Measurements from ENCODE around the gene DIP2B.

Gene DIP2B

DNA sequence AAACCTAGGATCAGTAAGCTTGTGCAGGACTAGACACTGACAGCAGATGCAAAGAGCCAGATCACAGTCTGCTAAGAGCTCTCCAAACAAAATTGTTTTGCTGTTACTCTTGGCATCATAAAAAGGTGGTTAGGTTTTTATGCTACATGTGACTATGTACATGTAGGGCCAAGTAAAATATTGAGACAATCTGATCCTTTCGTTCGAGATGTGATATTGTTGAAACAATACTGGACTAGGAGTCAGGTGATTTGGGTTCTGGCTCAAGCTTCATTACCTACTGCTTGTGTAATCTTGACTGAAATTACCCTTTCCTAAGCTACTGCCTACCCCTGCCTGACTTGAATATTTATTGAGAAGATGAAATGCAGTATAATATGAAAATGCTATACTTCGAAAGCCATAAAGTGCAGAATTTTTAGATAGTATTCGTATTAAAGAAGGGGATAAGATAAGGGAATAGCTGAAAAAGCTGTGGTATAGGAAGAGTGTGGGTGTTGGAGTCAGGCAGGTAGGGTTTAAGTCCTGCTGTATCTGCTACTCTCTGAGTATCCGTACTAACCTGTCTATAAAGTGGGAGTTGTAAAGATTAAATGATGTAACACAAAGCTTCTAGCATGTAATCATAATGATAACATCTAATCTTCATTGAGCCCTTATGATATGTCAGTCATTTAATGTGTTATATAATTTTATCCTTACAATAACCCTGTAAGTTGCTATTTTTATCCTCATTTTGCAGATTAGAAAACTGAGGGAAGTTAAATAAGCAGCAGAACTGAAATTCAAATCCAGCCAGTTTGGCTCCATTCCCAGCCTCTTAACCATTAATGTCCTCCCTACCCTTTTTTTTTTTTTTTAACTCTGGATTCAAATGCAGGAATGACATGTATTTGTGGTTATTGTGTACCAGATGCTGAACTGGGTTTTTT, 220.5 kb downstream of the DIP2B start:
- no peak overlapping the region for H3K27ac ChIP-seq (ENCODE audit: low read depth, low read length)
- H3K27me3 ChIP-seq (ENCODE audit: control insufficient read depth in 1 of 2, insufficient read depth in 2 of 2, low read length in 2 of 2): no peaks in the 10 kb centered on the region
- H3K4me1 ChIP-seq (ENCODE audit: insufficient read depth, low read length): no peaks in the 10 kb centered on the region
- H3K9me3 ChIP-seq (ENCODE audit: low read length): no peaks in the 10 kb centered on the region
- peaks cover 72% of the 10 kb centered on the region for H3K36me3 ChIP-seq (ENCODE audit: insufficient read depth, low read length)
- no peak overlapping the region for H3K4me3 ChIP-seq (ENCODE audit: low read depth in 1 of 2, low read length in 2 of 2)
- H3K9ac ChIP-seq (ENCODE audit: low read length): no peak overlapping the region

DNA sequence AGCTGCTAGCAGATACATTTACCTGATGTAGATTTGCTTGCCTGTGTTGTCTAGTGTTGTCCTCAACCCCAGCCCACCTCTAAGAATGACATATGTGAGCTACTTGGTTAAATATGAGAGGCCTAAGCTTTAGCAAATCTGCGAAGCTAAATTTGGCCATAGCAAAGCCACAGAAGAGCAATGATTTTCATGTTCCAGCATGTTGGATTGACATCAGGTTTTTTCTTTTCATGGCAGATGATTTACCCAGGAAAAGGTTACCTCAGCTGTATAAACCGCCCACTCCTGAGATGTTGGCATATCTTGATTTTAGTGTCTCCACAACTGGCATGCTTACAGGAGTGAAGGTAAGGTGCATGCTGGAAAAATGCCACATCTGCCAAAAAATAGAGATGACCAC, 222.7 kb downstream of the DIP2B start:
- H3K4me3 ChIP-seq (ENCODE audit: low read depth in 1 of 2, low read length in 2 of 2): no peak overlapping the region
- no peak overlapping the region for H3K9ac ChIP-seq (ENCODE audit: low read length)
- no peaks in the 10 kb centered on the region for H3K4me1 ChIP-seq (ENCODE audit: insufficient read depth, low read length)
- H3K27ac ChIP-seq (ENCODE audit: low read depth, low read length): no peak overlapping the region
- peaks cover 76% of the 10 kb centered on the region for H3K36me3 ChIP-seq (ENCODE audit: insufficient read depth, low read length)
- no peaks in the 10 kb centered on the region for H3K27me3 ChIP-seq (ENCODE audit: control insufficient read depth in 1 of 2, insufficient read depth in 2 of 2, low read length in 2 of 2)
- no peaks in the 10 kb centered on the region for H3K9me3 ChIP-seq (ENCODE audit: low read length)

DNA sequence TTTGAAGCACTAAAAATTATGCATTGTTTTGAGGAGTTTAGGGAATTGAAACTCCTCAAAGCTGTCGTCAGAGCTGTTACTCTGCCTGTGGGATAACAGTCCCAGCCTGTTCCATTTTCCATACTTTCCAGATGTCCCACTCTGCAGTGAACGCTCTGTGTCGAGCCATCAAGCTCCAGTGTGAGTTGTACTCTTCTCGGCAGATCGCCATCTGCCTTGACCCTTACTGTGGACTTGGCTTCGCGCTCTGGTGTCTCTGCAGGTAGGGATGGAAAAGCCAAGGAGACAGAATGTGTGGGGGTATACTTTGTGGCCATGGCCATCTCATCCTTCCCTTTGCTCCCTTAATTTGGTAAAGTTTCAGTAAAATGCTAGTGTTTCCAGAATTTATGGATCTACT, 223.6 kb downstream of the DIP2B start:
- no peak overlapping the region for H3K4me3 ChIP-seq (ENCODE audit: low read depth in 1 of 2, low read length in 2 of 2)
- H3K9me3 ChIP-seq (ENCODE audit: low read length): no peaks in the 10 kb centered on the region
- H3K9ac ChIP-seq (ENCODE audit: low read length): no peak overlapping the region
- H3K4me1 ChIP-seq (ENCODE audit: insufficient read depth, low read length): no peaks in the 10 kb centered on the region
- peaks cover 72% of the 10 kb centered on the region for H3K36me3 ChIP-seq (ENCODE audit: insufficient read depth, low read length)
- H3K27ac ChIP-seq (ENCODE audit: low read depth, low read length): no peak overlapping the region
- H3K27me3 ChIP-seq (ENCODE audit: control insufficient read depth in 1 of 2, insufficient read depth in 2 of 2, low read length in 2 of 2): no peaks in the 10 kb centered on the region

- peaks cover 72% of the 10 kb centered on the region for H3K36me3 ChIP-seq (ENCODE audit: insufficient read depth, low read length)
- H3K9me3 ChIP-seq (ENCODE audit: low read length): no peaks in the 10 kb centered on the region
- H3K4me1 ChIP-seq (ENCODE audit: insufficient read depth, low read length): no peaks in the 10 kb centered on the region
- H3K27ac ChIP-seq (ENCODE audit: low read depth, low read length): no peak overlapping the region
- no peak overlapping the region for H3K4me3 ChIP-seq (ENCODE audit: low read depth in 1 of 2, low read length in 2 of 2)
- H3K27me3 ChIP-seq (ENCODE audit: control insufficient read depth in 1 of 2, insufficient read depth in 2 of 2, low read length in 2 of 2): no peaks in the 10 kb centered on the region
- H3K9ac ChIP-seq (ENCODE audit: low read length): no peak overlapping the region
Measured at GRCh38 chr12:50728841-50729240, 224.1 kb downstream of the DIP2B start.

DNA sequence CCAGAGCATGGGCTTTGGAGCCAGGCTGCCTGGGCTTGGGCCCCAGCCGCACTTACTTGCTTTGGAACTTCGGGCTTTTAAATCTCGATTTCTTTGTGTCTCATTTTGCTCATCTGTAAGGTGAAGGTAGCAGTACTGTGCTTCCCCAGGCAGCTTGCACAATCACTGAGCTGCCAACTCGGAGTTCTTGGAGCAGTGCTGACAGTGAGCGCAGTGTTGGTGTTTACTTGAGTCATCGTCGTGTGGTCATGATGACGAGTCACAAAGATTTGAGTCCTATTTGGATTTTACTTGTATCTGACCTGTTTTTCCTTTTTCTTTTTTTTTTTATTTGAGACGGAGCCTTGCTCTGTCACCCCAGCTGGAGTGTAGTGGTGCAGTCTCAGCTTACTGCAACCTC, 227.8 kb downstream of the DIP2B start:
- peaks cover 53% of the 10 kb centered on the region for H3K36me3 ChIP-seq (ENCODE audit: insufficient read depth, low read length)
- no peak overlapping the region for H3K9ac ChIP-seq (ENCODE audit: low read length)

DNA sequence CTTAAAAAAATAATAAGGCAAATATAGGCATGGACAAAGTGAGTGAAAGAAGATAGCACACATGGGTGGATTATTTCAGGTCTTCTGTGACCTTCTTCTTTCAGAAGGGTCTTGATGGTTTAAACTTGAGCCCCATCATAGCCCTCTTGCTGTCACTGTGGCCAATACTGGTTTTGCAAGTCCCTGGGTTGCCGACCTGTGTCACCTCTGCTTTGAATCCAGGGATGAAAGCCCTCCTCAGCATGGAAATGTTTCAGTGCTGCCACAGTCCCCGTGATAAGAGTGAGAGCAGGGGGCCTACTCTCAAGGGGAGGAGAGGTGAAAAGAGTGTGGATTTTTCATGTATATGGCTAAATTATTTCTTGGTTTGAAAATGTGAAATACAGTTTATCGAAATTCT, 228.9 kb downstream of the DIP2B start:
- Histone ChIP-seq H3K27ac (ENCODE audit: low read depth, low read length) (no peak overlapping the region), H3K4me3 (ENCODE audit: low read depth in 1 of 2, low read length in 2 of 2) (no peak overlapping the region), H3K4me1 (ENCODE audit: insufficient read depth, low read length) (no peaks in the 10 kb centered on the region), H3K9ac (ENCODE audit: low read length) (no peak overlapping the region), H3K36me3 (ENCODE audit: insufficient read depth, low read length) (peaks cover 44% of the 10 kb centered on the region), H3K27me3 (ENCODE audit: control insufficient read depth in 1 of 2, insufficient read depth in 2 of 2, low read length in 2 of 2) (no peaks in the 10 kb centered on the region), H3K9me3 (ENCODE audit: low read length) (no peaks in the 10 kb centered on the region)

More for the DNA sequence above, 227.8 kb downstream of the DIP2B start:
- H3K4me1 ChIP-seq (ENCODE audit: insufficient read depth, low read length): no peaks in the 10 kb centered on the region
- no peak overlapping the region for H3K27ac ChIP-seq (ENCODE audit: low read depth, low read length)
- H3K9me3 ChIP-seq (ENCODE audit: low read length): no peaks in the 10 kb centered on the region
- H3K27me3 ChIP-seq (ENCODE audit: control insufficient read depth in 1 of 2, insufficient read depth in 2 of 2, low read length in 2 of 2): no peaks in the 10 kb centered on the region
- H3K4me3 ChIP-seq (ENCODE audit: low read depth in 1 of 2, low read length in 2 of 2): no peak overlapping the region

GRCh38 chr12:50734409-50735263, 229.9 kb downstream of the DIP2B start:
- H3K9ac ChIP-seq (ENCODE audit: low read length): no peak overlapping the region
- no peak overlapping the region for H3K4me3 ChIP-seq (ENCODE audit: low read depth in 1 of 2, low read length in 2 of 2)

DNA sequence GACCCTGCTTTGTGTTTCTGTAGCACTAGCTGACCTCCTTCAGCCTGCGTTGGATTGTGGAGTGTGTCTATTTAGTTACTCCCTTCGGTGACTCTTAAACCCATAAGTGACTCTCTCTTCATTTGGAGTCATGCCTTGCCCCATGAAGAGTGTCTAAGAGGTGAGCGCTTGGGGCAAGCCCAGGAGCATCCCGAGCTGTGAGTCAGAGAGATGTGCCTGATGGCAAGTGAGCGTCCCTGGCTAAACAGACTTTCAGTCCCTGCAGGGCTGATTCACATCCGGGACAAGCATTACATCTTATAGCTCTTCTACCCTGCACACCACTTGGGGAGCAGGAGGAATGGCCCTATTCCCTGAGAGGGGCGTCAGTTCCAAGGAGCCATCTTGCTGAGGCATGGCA, 234.8 kb downstream of the DIP2B start:
- Histone ChIP-seq H3K4me3 (ENCODE audit: low read depth in 1 of 2, low read length in 2 of 2) (no peak overlapping the region), H3K9ac (ENCODE audit: low read length) (no peak overlapping the region), H3K9me3 (ENCODE audit: low read length) (no peaks in the 10 kb centered on the region), H3K27me3 (ENCODE audit: control insufficient read depth in 1 of 2, insufficient read depth in 2 of 2, low read length in 2 of 2) (no peaks in the 10 kb centered on the region), H3K36me3 (ENCODE audit: insufficient read depth, low read length) (peaks cover 38% of the 10 kb centered on the region), H3K4me1 (ENCODE audit: insufficient read depth, low read length) (no peaks in the 10 kb centered on the region), H3K27ac (ENCODE audit: low read depth, low read length) (no peak overlapping the region)

More at GRCh38 chr12:50734409-50735263, 229.9 kb downstream of the DIP2B start:
- no peaks in the 10 kb centered on the region for H3K9me3 ChIP-seq (ENCODE audit: low read length)
- H3K4me1 ChIP-seq (ENCODE audit: insufficient read depth, low read length): no peaks in the 10 kb centered on the region
- peaks cover 46% of the 10 kb centered on the region for H3K36me3 ChIP-seq (ENCODE audit: insufficient read depth, low read length)
- no peaks in the 10 kb centered on the region for H3K27me3 ChIP-seq (ENCODE audit: control insufficient read depth in 1 of 2, insufficient read depth in 2 of 2, low read length in 2 of 2)
- no peak overlapping the region for H3K27ac ChIP-seq (ENCODE audit: low read depth, low read length)

DNA sequence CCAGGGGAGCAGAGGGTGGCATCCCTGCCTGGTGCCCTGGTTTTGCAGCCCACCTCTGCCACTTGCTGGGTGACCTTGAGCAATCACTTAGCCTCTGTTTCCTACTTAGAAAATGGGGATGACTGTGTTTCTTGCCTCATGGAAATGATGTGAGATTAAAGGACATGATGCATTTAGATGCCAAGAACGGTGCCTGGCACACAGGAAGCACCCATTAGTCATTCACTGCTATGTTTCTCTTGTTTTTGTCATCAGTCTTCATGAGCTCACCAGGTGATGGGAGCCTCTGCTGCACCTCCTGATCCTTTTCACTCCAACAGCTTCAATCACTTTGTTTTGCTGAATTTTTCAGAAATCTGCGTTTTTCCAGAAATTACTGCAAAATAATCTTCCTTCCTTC, 235.5 kb downstream of the DIP2B start:
- peaks cover 45% of the 10 kb centered on the region for H3K36me3 ChIP-seq (ENCODE audit: insufficient read depth, low read length)

GRCh38 chr12:50742776-50743175, 238.0 kb downstream of the DIP2B start:
- Histone ChIP-seq H3K9me3 (ENCODE audit: low read length) (no peaks in the 10 kb centered on the region), H3K27ac (ENCODE audit: low read depth, low read length) (no peak overlapping the region), H3K36me3 (ENCODE audit: insufficient read depth, low read length) (peaks cover 56% of the 10 kb centered on the region), H3K4me3 (ENCODE audit: low read depth in 1 of 2, low read length in 2 of 2) (no peak overlapping the region), H3K9ac (ENCODE audit: low read length) (no peak overlapping the region), H3K27me3 (ENCODE audit: control insufficient read depth in 1 of 2, insufficient read depth in 2 of 2, low read length in 2 of 2) (no peaks in the 10 kb centered on the region), H3K4me1 (ENCODE audit: insufficient read depth, low read length) (no peaks in the 10 kb centered on the region)

More for the DNA sequence above, 235.5 kb downstream of the DIP2B start:
- Histone ChIP-seq H3K9ac (ENCODE audit: low read length) (no peak overlapping the region), H3K4me1 (ENCODE audit: insufficient read depth, low read length) (no peaks in the 10 kb centered on the region), H3K9me3 (ENCODE audit: low read length) (no peaks in the 10 kb centered on the region), H3K27ac (ENCODE audit: low read depth, low read length) (no peak overlapping the region), H3K27me3 (ENCODE audit: control insufficient read depth in 1 of 2, insufficient read depth in 2 of 2, low read length in 2 of 2) (no peaks in the 10 kb centered on the region), H3K4me3 (ENCODE audit: low read depth in 1 of 2, low read length in 2 of 2) (no peak overlapping the region)

DNA sequence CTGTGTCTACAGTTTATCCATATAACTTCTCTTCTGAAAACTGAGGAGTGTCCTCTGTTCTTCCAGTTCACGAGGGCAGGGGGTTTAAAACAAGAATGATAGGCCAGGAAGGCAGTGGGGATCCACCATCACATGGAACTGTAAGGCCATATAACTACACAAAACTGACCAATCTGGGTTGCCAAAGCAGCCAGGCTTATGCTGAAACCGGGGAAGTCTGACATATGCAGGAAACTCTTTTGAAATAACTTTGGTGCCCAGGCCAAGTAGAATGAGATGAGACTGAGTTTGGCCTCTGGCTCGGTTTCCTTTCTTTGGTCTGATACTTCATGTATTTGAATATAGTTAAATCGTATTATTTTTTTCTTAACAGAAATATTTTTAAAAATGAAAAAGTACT, 241.1 kb downstream of the DIP2B start:
- peaks cover 36% of the 10 kb centered on the region for H3K36me3 ChIP-seq (ENCODE audit: insufficient read depth, low read length)
- no peaks in the 10 kb centered on the region for H3K4me1 ChIP-seq (ENCODE audit: insufficient read depth, low read length)
- no peak overlapping the region for H3K9ac ChIP-seq (ENCODE audit: low read length)
- H3K27me3 ChIP-seq (ENCODE audit: control insufficient read depth in 1 of 2, insufficient read depth in 2 of 2, low read length in 2 of 2): no peaks in the 10 kb centered on the region
- H3K9me3 ChIP-seq (ENCODE audit: low read length): no peaks in the 10 kb centered on the region
- no peak overlapping the region for H3K4me3 ChIP-seq (ENCODE audit: low read depth in 1 of 2, low read length in 2 of 2)
- H3K27ac ChIP-seq (ENCODE audit: low read depth, low read length): no peak overlapping the region
